Measurements from ENCODE around the gene BRPF1.
A peak's percentile ranks its signal among the peaks of the same experiment; 100 is the strongest.

BRPF1 gene

GRCh38 chr3:9701711-9702110 lies 29.8 kb upstream of the BRPF1 start:
- no peak for DNase-seq

DNA sequence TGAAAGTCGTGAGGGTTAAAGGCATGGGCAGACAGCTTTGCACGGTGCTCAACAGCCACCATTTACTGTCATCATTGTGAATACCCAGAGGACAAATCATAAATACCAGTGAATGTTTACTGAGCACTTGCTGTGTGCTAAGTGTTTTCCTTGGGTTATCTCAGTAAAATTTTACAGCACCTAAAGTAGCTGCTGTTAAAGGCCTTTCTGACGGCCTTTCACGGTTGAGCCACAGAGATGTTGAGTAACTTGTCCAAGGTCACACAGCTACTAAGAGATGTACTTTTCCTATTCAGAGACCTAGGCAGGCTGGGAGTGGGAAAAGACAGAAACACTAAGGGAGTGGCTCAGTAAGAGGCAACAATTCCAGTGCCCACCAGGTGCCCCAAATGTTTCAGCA lies 28.3 kb upstream of the BRPF1 start:
- DNase-seq, result no peak

DNA sequence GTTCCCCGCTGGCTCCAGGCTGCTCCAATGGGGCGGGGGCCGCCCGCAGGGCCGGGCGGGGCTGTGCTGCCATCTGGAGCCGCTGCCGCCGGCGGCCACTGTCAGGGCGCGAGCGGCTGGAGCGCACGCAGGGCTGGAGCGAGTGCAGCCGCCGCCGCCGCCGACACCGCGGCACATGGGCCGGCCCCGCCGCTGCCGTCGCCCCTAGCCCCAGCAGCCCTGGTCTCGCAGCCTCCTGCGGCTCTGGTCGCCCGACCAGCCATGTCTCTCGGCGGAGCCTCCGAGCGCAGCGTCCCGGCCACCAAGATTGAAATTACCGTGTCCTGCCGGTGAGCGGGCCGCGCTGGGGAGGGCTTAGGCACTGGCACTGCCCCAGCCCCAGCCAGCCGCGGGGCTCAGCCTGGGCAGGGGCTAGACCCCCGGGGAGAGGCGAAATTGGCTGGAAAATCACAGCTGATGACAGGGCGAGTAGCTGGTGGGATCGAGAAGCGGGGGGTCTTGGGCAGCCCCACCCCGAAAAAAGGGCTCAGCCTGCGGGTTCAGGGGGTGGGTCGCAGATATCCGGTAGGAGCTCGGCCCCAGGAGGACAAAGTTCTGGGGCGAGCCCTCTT lies 27.7 kb upstream of the BRPF1 start, which contains the start of gene CPNE9:
Gene CPNE9, plus strand, starts transcription at position 98 of the 611 bp plus-strand sequence. Its CDS starts 164 bp downstream, at position 262.
- DNase-seq, result no peak

- DNase-seq, result peak in 1 of 5 donors; percentile 7
Observed at GRCh38 chr3:9704347-9705322, 26.9 kb upstream of the BRPF1 start.

GRCh38 chr3:9710174-9710739 lies 21.3 kb upstream of the BRPF1 start:
- no peak for DNase-seq

DNA sequence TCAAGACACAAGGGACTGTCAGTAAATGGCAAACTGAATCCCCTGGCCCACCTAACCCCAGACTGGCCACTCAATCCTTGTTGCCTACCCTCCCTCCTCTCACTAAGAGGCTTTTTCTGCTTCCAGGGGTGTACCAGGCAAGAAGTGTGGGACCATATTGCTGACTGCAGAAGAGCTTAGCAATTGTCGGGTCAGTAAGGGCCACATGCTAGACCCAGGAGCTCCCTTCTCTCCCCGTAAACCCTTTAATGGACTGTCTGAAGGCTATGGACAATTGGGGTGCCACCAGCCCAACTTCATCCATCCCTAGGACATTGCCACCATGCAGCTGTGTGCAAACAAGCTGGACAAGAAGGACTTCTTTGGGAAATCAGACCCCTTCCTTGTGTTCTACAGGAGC lies 19.1 kb upstream of the BRPF1 start:
- DNase-seq, result no peak

DNA sequence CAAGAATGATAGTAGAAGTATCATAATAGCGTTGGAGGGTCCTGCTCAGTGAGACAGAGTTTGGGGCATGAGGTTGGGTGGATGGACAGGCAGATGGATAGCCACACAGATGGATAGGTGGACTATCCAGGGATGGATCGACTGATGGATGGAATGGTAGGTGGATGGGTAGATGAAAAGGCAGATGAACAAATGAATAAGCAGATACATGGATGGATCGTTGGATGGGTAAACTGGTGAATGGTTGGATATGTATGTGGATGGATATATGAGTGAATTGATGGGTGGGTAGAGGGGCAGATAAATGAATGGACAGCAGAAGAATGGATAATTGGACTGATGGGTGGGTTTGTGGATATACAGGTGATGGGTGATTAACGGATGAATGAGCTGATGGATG lies 18.4 kb upstream of the BRPF1 start:
- DNase-seq, result no peak

- no peak for DNase-seq
Observed at GRCh38 chr3:9715136-9715535, 16.4 kb upstream of the BRPF1 start.

DNA sequence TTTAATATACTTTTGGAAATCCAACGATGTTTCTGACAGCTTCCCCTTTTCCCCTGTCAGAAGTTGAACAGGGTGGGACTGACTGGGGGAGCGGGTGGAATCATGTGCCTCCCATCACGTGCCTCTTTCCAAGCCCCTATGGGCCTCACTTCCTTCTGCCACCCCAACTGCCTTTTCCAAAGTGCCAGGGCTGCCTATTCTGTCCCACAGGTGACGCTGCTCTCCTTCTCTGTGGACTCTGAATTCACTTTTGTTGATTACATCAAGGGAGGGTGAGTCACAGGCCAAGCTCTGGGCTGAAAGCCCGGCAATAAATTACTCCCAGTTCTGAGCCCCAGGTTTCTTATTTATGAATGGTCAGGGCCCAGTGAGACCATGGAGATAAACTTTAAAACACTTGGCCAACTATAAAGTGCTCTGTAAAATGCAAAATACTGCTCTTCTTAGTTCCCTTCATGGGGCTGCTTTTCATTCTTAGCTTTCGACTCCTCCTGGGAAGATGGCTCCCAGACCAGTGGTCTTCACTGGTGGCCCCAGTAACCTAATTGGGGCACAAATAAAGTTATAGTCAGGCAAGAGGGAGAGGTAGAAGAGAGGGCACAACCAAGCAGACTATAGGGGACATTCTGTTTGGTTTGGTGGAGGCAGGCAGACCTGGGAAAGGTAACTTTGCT lies 15.6 kb upstream of the BRPF1 start:
- DNase-seq, result peak in 1 of 5 donors; percentile 18

- no peak for DNase-seq
Observed at GRCh38 chr3:9716801-9717555, 14.6 kb upstream of the BRPF1 start.

GRCh38 chr3:9717563-9717962 lies 14.0 kb upstream of the BRPF1 start:
- DNase-seq, result no peak

GRCh38 chr3:9718118-9718517 lies 13.4 kb upstream of the BRPF1 start:
- no peak for DNase-seq

GRCh38 chr3:9721015-9721699 lies 10.4 kb upstream of the BRPF1 start:
- DNase-seq, result no peak

GRCh38 chr3:9721700-9722060 lies 9.9 kb upstream of the BRPF1 start:
- no peak for DNase-seq

DNA sequence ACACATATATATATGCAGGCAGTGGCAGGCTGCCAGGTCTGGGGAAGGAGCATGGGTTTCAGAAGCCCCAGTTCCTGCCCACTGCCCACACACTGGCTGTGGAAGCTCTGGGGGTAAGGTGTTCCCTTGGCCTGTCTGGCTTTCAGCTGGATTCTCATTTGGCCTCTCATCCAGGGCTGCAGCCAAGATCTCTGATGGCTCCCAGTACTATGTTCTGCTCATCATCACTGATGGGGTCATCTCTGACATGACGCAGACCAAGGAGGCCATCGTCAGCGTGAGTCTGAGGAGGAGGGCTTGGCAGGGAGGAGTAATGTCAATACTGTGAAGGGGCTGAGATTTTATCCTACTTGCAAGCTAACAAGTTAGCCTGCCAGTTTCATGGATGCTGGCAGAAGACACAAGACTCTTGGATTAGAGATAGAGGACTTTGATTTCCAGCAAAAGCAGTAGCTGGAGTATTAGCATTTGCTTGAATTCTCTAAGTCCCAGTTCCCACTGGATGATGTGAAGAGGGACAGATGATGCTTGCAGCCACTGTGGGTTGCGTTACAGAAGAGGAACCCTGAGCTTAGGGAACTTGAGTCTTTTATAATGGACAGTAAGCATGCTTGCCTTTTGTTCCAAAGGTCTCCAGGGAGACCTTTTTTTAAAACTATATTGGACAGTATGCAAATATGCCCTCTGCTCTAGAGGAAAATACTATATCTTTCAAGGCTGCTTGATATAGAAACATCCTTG lies 5.6 kb upstream of the BRPF1 start:
- DNase-seq, result no peak

DNA sequence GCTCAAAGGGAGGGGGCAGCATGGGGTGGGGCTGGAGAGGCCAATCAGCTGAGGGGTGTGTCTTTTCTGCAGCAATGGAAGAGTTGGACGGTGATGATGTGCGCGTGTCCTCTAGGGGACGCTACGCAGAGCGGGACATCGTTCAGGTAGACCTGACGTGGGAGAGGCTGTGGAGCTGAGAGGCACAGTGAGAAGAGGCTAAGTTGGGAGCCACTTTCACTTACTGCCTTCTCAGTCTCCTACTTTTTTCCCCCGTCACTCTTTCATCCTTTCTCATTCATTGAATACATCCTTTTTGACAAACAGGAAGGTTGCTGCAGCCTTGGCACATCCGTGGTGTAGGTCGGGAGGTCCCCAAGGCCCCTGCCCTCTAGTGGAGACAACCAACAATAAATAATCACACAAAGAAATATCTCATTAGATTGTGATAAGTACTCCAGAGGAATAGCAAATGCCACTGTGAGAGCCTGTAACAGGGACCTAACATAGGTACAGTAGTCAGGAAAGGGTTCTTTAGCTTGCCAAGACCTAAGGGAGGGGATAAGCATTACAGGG lies 4.4 kb upstream of the BRPF1 start:
- peak in 3 of 5 donors; percentile 37 to 79 (median 55) for DNase-seq

DNA sequence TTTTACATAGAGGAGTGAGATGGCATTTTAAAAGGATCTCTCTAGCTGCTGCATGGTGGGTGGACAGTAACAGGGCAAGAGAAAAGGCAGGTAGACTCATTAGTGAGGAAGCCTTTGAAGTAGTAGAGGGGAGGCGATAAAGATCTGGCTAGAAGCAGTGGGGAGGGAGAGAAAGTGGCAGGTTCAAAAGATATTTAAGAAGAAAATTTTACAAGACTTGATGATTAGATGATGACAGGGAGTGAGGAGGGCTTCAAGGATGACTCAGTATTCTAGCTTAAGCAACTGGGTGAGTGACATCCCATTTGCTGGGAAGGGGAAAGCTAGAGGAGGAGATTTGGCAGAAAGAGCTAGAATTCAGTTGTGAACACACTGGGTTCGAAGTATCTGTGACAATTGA lies 3.8 kb upstream of the BRPF1 start:
- no peak for DNase-seq

- no peak for DNase-seq
Observed at GRCh38 chr3:9729419-9729818, 2.1 kb upstream of the BRPF1 start.

- no peak for DNase-seq
Observed at GRCh38 chr3:9730657-9731205, 804 bp upstream of the BRPF1 start.

GRCh38 chr3:9732080-9732739 lies 675 bp downstream of the BRPF1 start:
- DNase-seq, result peak in 3 of 5 donors; percentile 26 to 37 (median 35)
